GM12872 (cell line): Measurements from ENCODE around the gene CADM2.

ENCODE experiments used
- TF ChIP-seq, protein P1 (sequence below): IDR thresholded peaks from 3 replicates; pipeline ENCODE4 v1.5.1; 2011; ENCODE audit warnings: low read depth, mild to moderate bottlenecking, low read length, moderate library complexity; ENCODE audit not compliant: insufficient read depth

Gene CADM2

DNA sequence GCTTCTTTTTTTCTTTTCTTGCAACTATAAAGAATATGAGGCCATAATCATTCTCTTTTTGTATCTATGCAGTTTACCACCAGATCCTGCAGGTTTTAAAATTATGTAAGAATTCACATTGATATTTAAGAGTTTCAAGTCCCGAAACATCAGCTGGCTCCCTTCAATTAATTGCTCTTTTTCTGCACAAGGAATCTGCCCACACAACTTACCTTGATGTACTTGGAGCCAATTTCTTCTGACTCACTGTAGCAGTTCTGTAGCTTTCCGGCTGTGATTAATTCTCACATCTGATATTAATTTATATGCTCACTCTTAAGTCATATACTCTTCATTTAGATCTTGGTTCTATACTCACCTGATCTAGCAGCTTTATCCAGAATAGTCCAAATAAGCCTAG lies 781.8 kb downstream of the CADM2 start:
- TF ChIP-seq, protein P1, sequence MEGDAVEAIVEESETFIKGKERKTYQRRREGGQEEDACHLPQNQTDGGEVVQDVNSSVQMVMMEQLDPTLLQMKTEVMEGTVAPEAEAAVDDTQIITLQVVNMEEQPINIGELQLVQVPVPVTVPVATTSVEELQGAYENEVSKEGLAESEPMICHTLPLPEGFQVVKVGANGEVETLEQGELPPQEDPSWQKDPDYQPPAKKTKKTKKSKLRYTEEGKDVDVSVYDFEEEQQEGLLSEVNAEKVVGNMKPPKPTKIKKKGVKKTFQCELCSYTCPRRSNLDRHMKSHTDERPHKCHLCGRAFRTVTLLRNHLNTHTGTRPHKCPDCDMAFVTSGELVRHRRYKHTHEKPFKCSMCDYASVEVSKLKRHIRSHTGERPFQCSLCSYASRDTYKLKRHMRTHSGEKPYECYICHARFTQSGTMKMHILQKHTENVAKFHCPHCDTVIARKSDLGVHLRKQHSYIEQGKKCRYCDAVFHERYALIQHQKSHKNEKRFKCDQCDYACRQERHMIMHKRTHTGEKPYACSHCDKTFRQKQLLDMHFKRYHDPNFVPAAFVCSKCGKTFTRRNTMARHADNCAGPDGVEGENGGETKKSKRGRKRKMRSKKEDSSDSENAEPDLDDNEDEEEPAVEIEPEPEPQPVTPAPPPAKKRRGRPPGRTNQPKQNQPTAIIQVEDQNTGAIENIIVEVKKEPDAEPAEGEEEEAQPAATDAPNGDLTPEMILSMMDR: no peak

DNA sequence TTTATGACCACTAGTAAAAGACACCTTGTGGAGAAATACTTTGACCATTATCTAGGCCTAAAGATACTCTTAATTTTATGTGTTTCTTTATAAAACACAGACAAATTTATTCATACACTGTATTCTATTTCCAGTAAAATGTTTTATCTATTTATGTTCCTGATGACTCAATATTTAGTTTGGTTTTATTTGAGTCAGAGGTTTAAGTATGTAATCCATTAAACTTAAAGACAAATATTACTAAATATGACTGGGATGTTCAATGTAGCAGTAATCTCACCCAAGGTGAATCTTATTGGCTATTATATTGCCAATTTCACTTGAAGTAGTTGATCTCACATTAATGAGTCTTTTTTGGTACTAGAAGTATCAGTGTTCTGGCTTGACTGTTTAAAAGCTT lies 799.7 kb downstream of the CADM2 start:
- TF ChIP-seq, protein P1: no peak

DNA sequence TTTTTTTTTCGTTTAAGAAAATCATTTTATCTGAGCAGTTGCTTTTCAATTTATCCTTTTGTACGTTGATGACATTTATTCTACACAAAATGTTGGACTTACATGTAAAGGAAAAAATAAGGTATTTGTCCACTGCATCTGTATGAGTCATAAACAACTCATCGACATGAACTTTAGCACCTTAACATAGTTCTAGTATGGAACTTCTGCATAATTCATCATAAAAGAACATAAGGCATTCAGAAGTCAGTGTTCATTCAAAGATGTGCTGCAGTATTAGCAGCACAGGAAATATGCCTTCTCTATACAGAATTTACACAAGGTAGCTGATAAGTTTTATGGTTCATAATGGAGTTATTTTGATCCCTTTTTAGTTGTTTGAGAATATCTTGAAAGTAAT lies 801.6 kb downstream of the CADM2 start:
- TF ChIP-seq, protein P1: no peak

GRCh38 chr3:85780806-85781205 lies 822.0 kb downstream of the CADM2 start:
- TF ChIP-seq, protein P1: no peak

DNA sequence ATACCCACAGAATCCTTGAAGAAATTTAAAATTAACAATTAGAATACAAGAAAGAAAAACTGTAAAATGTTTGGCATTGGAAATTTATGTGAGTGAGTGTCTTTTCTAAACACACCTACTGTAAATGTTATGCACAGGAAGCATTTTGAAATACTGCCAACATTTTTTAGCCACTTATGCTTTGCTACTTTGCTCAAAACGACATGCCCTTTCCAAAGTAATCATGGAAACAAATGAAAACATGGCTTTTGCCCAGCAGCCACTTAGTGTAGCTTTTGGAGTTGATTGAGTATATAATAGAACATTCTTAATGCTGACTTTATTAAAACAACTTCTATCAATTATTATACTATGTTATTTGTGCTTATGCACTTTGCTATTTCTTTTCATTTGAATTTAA lies 823.0 kb downstream of the CADM2 start:
- TF ChIP-seq, protein P1: no peak

GRCh38 chr3:85783291-85783690 lies 824.5 kb downstream of the CADM2 start:
- TF ChIP-seq, protein P1: no peak

DNA sequence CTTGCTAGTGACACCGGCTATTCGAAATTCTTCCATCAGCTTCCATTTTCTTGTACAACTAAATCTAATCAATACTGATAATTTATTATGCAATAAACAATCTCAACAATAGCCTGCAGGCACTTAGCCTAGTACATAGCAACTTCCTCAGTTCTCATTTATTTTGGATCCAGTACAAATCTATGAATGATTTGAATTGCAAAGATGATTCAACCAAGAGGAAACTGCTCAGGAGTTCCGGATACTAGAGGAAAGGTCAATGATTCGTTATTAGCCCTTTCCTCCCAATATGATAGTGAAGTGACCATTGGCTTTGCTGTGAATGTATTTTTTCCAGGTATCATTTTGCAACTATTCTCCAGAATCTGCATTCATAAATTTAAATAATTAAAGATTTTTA lies 827.0 kb downstream of the CADM2 start:
- TF ChIP-seq, protein P1: no peak

GRCh38 chr3:85790445-85791030 lies 831.7 kb downstream of the CADM2 start:
- TF ChIP-seq, protein P1: no peak
